HUES6 (cell line): ENCODE measurements around the gene ADAMTS2.
A peak's percentile ranks its signal among the peaks of the same experiment; 100 is the strongest.
"Not testable (repeated sequence)": the region's sequence is repeated elsewhere in the genome, so short reads cannot be mapped to it uniquely, and the experiment has no call there.

Experiments used
- H3K27ac ChIP-seq: 2 replicates; pipeline ENCODE4 v1.7.0; 2013; ENCODE audit warnings: low read depth, mild to moderate bottlenecking, low read length, inconsistent platforms
- H3K27me3 ChIP-seq: 2 replicates; pipeline ENCODE4 v1.6.1; 2013; ENCODE audit warnings: low read length; ENCODE audit not compliant: control insufficient read depth, insufficient read depth
- H3K36me3 ChIP-seq: 2 replicates; pipeline ENCODE4 v1.6.1; 2013; ENCODE audit warnings: low read length; ENCODE audit not compliant: control insufficient read depth, insufficient read depth
- H3K4me1 ChIP-seq: 2 replicates; pipeline ENCODE4 v1.6.1; 2013; ENCODE audit warnings: low read length; ENCODE audit not compliant: control insufficient read depth, insufficient read depth
- H3K4me3 ChIP-seq: 2 replicates; pipeline ENCODE4 v1.5.1; 2013; ENCODE audit warnings: low read depth, low read length
- H3K9ac ChIP-seq: one replicate; pipeline ENCODE4 v1.6.1; 2013; ENCODE audit warnings: mild to moderate bottlenecking, low read length
- H3K9me3 ChIP-seq: 2 replicates; pipeline ENCODE4 v1.6.1; 2013; ENCODE audit warnings: low read depth, low read length; ENCODE audit not compliant: control insufficient read depth, insufficient read depth

ADAMTS2 gene

GRCh38 chr5:179328291-179328690 lies 17.0 kb downstream of the ADAMTS2 start:
- H3K4me3 ChIP-seq: no peak overlapping the region
- peaks cover 6% of the 10 kb centered on the region for H3K4me1 ChIP-seq
- peaks cover 14% of the 10 kb centered on the region for H3K27me3 ChIP-seq
- no peaks in the 10 kb centered on the region for H3K9me3 ChIP-seq
- H3K27ac ChIP-seq: no peak overlapping the region
- no peak overlapping the region for H3K9ac ChIP-seq
- H3K36me3 ChIP-seq: no peaks in the 10 kb centered on the region

- no peaks in the 10 kb centered on the region for H3K9me3 ChIP-seq
- peaks cover 6% of the 10 kb centered on the region for H3K4me1 ChIP-seq
- H3K27me3 ChIP-seq: peaks cover 14% of the 10 kb centered on the region
- peak overlapping the region; percentile 57; the same call in 1 of the 2 replicates for H3K4me3 ChIP-seq
- no peaks in the 10 kb centered on the region for H3K36me3 ChIP-seq
- no peak overlapping the region for H3K27ac ChIP-seq
- H3K9ac ChIP-seq: no peak overlapping the region
These were observed 18.1 kb downstream of the ADAMTS2 start for GRCh38 chr5:179327021-179327735.

GRCh38 chr5:179326122-179326927 lies 18.9 kb downstream of the ADAMTS2 start:
- Histone ChIP-seq H3K36me3 (no peaks in the 10 kb centered on the region), H3K27ac (no peak overlapping the region), H3K9ac (no peak overlapping the region), H3K4me3 (peak overlapping the region; percentile 57), H3K27me3 (peaks cover 14% of the 10 kb centered on the region), H3K9me3 (no peaks in the 10 kb centered on the region), H3K4me1 (peaks cover 6% of the 10 kb centered on the region)

GRCh38 chr5:179325296-179326031 lies 19.8 kb downstream of the ADAMTS2 start:
- no peak overlapping the region for H3K9ac ChIP-seq
- no peaks in the 10 kb centered on the region for H3K9me3 ChIP-seq
- H3K4me1 ChIP-seq: peaks cover 6% of the 10 kb centered on the region
- H3K27me3 ChIP-seq: peaks cover 14% of the 10 kb centered on the region
- no peak overlapping the region for H3K27ac ChIP-seq
- no peaks in the 10 kb centered on the region for H3K36me3 ChIP-seq
- no peak overlapping the region for H3K4me3 ChIP-seq

GRCh38 chr5:179324760-179325295 lies 20.4 kb downstream of the ADAMTS2 start:
- H3K27me3 ChIP-seq: peaks cover 14% of the 10 kb centered on the region

GRCh38 chr5:179324316-179324715 lies 20.9 kb downstream of the ADAMTS2 start:
- H3K27me3 ChIP-seq: peaks cover 14% of the 10 kb centered on the region
- not testable (repeated sequence) for H3K36me3 ChIP-seq

More at GRCh38 chr5:179324760-179325295, 20.4 kb downstream of the ADAMTS2 start:
- Histone ChIP-seq H3K27ac (no peak overlapping the region), H3K4me3 (no peak overlapping the region), H3K9me3 (no peaks in the 10 kb centered on the region), H3K4me1 (peaks cover 6% of the 10 kb centered on the region), H3K9ac (no peak overlapping the region), H3K36me3 (no peaks in the 10 kb centered on the region)

GRCh38 chr5:179323026-179323870 lies 22.0 kb downstream of the ADAMTS2 start:
- no peaks in the 10 kb centered on the region for H3K36me3 ChIP-seq
- no peak overlapping the region for H3K4me3 ChIP-seq
- H3K4me1 ChIP-seq: peaks cover 8% of the 10 kb centered on the region
- H3K9me3 ChIP-seq: no peaks in the 10 kb centered on the region
- H3K27ac ChIP-seq: no peak overlapping the region
- H3K27me3 ChIP-seq: peaks cover 14% of the 10 kb centered on the region
- no peak overlapping the region for H3K9ac ChIP-seq

More at GRCh38 chr5:179324316-179324715, 20.9 kb downstream of the ADAMTS2 start:
- not testable (repeated sequence) for H3K4me3 ChIP-seq, H3K9me3 ChIP-seq, H3K9ac ChIP-seq, H3K27ac ChIP-seq, H3K4me1 ChIP-seq

- Histone ChIP-seq H3K27ac (no peak overlapping the region), H3K36me3 (no peaks in the 10 kb centered on the region), H3K9me3 (no peaks in the 10 kb centered on the region), H3K9ac (no peak overlapping the region), H3K27me3 (peaks cover 9% of the 10 kb centered on the region), H3K4me3 (no peak overlapping the region), H3K4me1 (peaks cover 14% of the 10 kb centered on the region)
These were observed 22.9 kb downstream of the ADAMTS2 start for GRCh38 chr5:179322071-179323025.

- H3K9ac ChIP-seq: no peak overlapping the region
- no peaks in the 10 kb centered on the region; the same call in 1 of the 2 replicates for H3K27me3 ChIP-seq
- no peak overlapping the region for H3K27ac ChIP-seq
These were observed 23.9 kb downstream of the ADAMTS2 start for GRCh38 chr5:179321206-179321987.

More at GRCh38 chr5:179321206-179321987, 23.9 kb downstream of the ADAMTS2 start:
- H3K4me1 ChIP-seq: peaks cover 14% of the 10 kb centered on the region
- H3K9me3 ChIP-seq: no peaks in the 10 kb centered on the region
- no peak overlapping the region for H3K4me3 ChIP-seq
- H3K36me3 ChIP-seq: no peaks in the 10 kb centered on the region
